ENCODE data around the gene CCDC91.
A peak's percentile ranks its signal among the peaks of the same experiment; 100 is the strongest.
"Not testable (repeated sequence)": the region's sequence is repeated elsewhere in the genome, so short reads cannot be mapped to it uniquely, and the experiment has no call there.

Gene CCDC91

DNA sequence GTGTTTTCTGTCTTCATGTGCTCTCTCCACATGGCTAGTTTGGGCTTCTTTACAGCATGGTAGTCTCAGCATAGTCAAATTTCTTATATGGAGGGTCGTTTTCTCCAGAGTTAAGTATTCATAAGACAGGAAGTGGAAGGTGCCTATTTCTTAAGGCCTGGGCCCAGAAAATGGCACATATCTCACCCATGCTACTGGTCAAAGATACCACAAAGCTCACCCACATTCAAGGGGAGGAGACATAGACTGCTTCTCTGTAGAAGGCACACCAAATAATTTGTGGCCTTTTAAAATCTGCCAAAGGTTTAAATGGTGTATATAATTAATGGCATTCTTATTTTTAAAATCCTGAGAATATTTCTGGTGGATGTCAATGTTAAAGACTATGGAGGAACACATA lies 44.8 kb downstream of the CCDC91 start:
- DNase-seq = no peak

DNA sequence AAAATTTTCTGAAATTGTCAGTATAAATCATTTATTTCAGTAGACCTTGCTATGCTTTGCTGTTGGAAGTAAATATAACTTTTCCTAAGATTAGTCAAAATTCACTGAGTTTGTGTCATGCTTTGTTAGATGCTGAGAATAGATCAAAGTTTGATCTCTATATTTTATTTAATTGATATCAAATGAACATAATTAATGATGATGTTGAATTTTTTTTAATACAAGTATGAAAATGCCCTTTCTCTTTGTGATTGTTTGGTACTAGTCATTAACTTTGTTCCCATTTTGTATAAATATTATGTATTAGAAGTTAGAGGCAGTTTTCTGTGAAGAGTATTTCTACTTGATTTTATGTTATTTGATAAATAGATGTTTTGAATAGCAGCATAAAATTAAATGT lies 45.7 kb downstream of the CCDC91 start:
- DNase-seq = no peak

DNA sequence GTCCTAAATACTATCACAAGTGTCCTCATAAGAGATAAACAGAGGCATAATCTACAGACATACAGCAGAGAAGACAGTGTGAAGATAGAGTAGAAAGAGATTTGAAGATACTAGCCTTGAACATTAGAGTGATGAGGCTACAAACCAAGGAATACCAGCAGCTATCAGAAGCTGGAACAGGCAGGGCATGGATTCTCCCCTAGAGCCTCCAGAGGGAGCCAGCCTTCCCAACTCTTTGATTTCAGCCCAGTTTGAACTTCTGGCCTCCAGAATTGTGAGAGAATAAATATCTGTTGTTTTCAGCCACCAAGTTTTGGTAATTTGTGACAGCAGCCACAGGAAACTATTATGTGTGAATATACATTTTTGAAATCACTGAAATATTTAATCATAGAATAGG lies 47.2 kb downstream of the CCDC91 start:
- DNase-seq = no peak

DNA sequence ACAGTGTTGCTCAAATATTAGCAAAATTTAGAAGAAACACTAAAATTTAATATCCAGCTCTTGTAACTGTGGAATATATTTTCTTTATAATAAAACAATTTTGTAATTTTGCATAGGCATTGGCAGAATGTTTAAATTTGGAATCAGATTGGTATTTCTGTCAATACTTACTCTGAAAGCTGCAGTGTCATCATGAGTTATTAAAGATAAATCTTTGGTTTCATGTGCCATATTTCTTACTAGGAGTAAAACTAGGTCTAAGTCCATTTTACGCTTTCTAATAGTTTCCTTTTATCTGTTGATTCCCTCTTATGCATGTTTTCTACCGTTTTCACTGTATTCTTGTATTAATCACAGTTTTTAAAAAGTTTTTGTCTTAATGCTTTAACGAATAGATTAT lies 49.7 kb downstream of the CCDC91 start:
- no peak for DNase-seq

- no peak for DNase-seq
These were observed 50.6 kb downstream of the CCDC91 start for GRCh38 chr12:28240853-28241252.

- no peak for DNase-seq
These were observed 51.9 kb downstream of the CCDC91 start for GRCh38 chr12:28242129-28242495.

GRCh38 chr12:28242496-28243309 lies 52.4 kb downstream of the CCDC91 start:
- DNase-seq = no peak

- DNase-seq = peak; percentile 31
These were observed 53.0 kb downstream of the CCDC91 start for GRCh38 chr12:28243310-28243633.

GRCh38 chr12:28247806-28248205 lies 57.5 kb downstream of the CCDC91 start:
- DNase-seq = no peak

GRCh38 chr12:28248555-28249145 lies 58.4 kb downstream of the CCDC91 start:
- DNase-seq = no peak

GRCh38 chr12:28253161-28253641 lies 62.9 kb downstream of the CCDC91 start:
- no peak for DNase-seq

GRCh38 chr12:28257411-28257810 lies 67.2 kb downstream of the CCDC91 start:
- no peak for DNase-seq

- DNase-seq = no peak
These were observed 68.7 kb downstream of the CCDC91 start for GRCh38 chr12:28258998-28259397.

DNA sequence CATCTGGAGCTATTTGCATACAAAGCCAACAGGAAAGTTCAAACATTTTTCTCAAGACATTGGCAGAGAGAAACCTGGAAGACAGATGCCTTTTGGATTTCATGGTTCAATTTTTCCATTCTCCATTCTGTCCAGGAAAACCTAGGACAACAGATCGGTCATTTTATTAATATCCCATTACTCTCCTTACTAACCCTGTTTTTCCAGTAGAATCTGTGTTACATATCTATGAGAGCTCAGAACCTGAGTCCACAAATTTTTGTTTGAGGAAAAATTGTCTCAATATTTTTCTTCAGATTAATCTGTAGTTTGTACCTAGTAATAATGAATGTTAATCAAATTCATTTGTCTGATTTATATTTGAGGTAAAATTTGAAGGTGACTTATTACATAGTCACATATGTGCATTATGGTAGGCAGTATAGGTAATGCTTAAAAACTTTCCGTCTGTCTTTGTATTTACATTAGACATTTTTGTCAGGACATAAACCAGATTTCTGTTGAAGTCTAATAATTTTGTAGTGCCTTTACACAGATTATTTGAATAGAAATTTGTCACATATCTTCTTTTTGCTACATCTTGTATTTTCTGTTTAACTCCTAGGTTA lies 75.3 kb downstream of the CCDC91 start:
- no peak for DNase-seq

DNA sequence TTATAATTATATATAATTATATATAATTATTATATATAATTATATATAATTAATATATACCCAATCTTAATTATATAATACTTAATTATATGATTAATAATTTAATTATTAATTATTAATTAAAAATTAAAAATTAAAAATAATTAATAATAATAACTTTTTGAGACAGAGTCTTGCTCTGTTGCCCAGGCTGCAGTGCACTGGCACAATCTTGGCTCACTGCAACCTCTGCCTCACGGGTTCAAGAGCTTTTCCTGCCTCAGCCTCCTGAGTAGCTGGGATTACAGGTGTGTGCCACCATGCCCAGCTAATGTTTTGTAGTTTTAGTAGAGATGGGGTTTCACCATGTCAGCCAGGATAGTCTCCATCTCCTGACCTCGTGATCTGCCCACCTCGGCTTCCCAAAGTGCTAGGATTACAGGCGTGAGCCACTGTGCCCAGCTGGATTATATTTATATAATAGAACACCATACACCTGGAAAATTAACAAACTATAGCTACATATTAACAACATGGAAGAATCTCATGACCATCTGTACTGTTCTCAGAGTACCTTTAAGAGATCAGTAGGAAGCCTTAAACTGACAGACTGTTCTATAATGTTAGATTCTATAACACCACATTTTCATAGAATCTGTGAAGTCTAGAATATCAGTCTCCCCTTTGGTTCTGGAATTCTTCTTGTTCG lies 77.8 kb downstream of the CCDC91 start:
- not testable (repeated sequence) for DNase-seq

GRCh38 chr12:28268608-28269229 lies 78.5 kb downstream of the CCDC91 start:
- DNase-seq = no peak

DNA sequence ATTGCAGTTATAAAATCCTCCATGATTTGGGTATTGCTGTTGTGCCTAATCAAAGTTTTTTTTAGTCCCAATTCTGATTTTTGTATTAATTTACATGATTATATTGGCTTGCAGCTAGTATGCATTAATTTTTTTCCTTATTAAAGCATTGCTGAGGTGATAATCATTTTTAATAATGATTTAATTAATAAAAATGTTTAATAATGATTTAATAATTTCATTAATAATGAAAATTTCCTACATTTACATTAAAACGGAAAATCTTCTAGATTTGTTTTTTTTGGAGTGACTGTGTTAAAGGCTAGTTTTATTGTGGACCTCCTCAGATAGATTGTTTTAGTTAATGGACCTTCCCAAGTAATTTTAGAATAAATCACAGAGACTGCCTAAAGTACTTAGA lies 79.6 kb downstream of the CCDC91 start:
- DNase-seq = no peak

DNA sequence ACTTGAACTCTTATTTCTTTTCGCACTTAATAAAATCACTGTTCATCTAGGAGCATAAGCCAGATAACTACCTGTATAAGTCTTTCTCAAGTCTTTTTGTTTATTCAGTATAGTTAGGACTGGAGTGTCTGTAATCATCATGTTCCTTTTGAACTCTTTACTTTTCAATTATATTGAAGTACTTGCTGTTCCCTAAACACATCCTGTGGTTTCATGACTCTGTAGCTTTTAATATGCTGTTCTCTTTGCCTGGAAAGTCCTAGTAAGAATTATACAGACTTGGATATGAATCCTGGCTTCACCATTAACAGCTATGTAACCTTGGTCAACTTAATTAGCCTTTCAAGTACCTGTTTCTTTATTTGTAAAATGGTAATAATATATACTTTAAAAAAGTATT lies 88.2 kb downstream of the CCDC91 start:
- DNase-seq = no peak

DNA sequence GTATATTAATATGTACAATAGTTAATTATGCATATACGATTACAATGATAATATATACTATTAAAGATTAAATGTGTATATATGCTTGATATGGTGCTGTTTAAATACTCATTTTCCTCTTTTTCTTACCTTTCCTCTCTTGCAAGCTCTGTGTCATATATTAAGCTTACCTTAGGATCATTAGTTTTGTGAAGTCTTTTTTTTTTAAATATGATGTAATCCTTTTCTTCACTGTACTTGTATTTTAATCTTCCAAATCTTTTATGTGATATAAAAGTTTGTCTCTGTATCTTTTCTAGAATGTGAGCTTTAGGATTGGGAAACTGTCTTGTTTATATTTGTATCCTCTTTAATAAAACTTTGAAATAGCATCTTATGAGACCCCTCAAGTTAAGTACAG lies 88.7 kb downstream of the CCDC91 start:
- DNase-seq = no peak

DNA sequence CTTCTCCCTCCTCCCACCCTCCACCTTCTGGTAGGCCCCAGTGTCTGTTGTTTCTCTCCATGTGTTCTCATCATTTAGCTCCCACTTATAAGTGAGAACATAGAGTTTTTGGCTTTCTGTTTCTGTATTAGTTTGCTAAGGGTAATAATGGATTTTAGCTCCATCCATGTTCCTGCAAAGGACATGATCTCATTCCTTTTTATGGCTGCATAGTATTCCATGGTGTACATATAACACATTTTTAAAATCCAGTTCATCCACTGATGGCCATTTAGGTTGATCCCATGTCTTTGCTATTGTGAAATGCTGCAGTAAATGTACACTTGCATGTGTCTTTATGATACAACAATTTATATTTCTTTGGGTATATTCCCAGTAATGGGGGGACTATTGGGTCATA lies 96.1 kb downstream of the CCDC91 start:
- DNase-seq = no peak

GRCh38 chr12:28290262-28290661 lies 100.0 kb downstream of the CCDC91 start:
- no peak for DNase-seq

DNA sequence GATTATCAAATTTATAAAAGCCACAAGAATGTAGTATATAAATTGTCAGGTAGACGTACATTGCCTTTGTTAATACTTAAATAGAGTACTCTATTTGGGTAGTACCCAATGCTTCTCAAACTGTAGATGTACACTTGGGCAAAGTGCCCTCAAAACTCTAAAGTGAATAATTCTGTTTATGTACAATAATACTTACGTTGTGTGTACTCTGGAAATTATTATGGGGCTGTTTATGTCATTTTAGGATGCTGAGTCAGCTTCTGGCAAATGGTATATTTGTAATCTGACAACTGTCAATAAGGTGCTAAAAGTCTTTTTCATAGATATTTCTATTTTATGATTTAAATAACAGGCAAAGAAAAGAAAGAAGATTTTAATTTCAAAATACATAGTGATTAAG lies 102.4 kb downstream of the CCDC91 start:
- DNase-seq = no peak

DNA sequence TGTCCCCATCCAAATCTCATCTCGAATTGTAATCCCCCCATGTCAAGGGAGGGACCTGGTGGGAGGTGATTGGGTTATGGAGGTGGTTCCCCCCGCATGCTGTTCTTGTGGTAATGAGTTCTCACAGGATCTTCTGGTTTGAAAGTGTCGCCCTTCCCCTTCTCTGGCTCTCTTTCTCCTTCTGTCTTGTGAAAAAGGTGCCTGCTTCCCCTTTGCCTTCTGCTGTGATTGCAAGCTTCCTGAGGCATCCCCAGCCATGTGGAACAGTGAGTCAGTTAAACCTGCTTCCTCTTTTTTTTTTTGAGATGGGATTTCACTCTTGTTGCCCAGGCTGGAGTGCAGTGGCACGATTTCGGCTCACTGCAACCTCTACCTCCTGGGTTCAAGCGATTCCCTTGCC lies 104.0 kb downstream of the CCDC91 start:
- DNase-seq = peak; percentile 38
